HL-60 (cell line): ENCODE results near the gene INPP5J.

Experiments
- GABPA ChIP-seq: IDR thresholded peaks from 2 replicates; pipeline ENCODE4 v1.6.1; 2012; ENCODE audit warnings: low read depth
- POLR2AphosphoS5 ChIP-seq: IDR thresholded peaks from 2 replicates; pipeline ENCODE4 v1.6.1; 2012; ENCODE audit warnings: low read depth
- SPI1 ChIP-seq: IDR thresholded peaks from 2 replicates; pipeline ENCODE4 v1.6.1; 2012; ENCODE audit warnings: low read depth, mild to moderate bottlenecking, borderline replicate concordance
- TF ChIP-seq, protein P1 (sequence below): IDR thresholded peaks from one replicate; pipeline ENCODE4 v1.5.1; 2011; ENCODE audit warnings: low read length, control low read depth, inconsistent platforms; ENCODE audit not compliant: insufficient read depth
- TF ChIP-seq, protein P2 (sequence below): IDR thresholded peaks from 2 replicates; pipeline ENCODE4 v1.6.1; 2012; ENCODE audit warnings: low read depth; ENCODE audit not compliant: insufficient replicate concordance

DNA sequence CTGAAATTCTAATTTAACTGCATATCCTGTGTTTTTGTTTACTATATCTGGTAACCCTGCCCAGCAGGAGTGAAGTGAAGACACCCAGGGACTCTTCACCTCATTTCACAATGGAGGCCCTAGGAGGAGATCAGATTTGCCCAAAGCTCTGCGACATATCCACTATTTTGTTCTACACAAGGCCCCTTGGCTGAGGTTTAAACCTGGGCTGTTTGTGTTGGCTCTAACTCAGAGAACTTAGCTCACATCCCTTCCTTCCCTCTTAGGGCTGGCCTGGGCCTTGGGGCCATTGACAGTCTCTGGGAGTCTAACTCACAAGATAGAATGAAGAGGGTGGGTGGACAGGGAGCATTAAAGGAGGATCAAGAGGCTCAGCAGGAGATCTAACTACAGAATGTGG, 25.7 kb downstream of the INPP5J start:
- TF ChIP-seq, protein P1, sequence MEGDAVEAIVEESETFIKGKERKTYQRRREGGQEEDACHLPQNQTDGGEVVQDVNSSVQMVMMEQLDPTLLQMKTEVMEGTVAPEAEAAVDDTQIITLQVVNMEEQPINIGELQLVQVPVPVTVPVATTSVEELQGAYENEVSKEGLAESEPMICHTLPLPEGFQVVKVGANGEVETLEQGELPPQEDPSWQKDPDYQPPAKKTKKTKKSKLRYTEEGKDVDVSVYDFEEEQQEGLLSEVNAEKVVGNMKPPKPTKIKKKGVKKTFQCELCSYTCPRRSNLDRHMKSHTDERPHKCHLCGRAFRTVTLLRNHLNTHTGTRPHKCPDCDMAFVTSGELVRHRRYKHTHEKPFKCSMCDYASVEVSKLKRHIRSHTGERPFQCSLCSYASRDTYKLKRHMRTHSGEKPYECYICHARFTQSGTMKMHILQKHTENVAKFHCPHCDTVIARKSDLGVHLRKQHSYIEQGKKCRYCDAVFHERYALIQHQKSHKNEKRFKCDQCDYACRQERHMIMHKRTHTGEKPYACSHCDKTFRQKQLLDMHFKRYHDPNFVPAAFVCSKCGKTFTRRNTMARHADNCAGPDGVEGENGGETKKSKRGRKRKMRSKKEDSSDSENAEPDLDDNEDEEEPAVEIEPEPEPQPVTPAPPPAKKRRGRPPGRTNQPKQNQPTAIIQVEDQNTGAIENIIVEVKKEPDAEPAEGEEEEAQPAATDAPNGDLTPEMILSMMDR, result no peak
- TF ChIP-seq, protein P2, sequence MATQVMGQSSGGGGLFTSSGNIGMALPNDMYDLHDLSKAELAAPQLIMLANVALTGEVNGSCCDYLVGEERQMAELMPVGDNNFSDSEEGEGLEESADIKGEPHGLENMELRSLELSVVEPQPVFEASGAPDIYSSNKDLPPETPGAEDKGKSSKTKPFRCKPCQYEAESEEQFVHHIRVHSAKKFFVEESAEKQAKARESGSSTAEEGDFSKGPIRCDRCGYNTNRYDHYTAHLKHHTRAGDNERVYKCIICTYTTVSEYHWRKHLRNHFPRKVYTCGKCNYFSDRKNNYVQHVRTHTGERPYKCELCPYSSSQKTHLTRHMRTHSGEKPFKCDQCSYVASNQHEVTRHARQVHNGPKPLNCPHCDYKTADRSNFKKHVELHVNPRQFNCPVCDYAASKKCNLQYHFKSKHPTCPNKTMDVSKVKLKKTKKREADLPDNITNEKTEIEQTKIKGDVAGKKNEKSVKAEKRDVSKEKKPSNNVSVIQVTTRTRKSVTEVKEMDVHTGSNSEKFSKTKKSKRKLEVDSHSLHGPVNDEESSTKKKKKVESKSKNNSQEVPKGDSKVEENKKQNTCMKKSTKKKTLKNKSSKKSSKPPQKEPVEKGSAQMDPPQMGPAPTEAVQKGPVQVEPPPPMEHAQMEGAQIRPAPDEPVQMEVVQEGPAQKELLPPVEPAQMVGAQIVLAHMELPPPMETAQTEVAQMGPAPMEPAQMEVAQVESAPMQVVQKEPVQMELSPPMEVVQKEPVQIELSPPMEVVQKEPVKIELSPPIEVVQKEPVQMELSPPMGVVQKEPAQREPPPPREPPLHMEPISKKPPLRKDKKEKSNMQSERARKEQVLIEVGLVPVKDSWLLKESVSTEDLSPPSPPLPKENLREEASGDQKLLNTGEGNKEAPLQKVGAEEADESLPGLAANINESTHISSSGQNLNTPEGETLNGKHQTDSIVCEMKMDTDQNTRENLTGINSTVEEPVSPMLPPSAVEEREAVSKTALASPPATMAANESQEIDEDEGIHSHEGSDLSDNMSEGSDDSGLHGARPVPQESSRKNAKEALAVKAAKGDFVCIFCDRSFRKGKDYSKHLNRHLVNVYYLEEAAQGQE, result no peak
- TF ChIP-seq POLR2AphosphoS5 (no peak), SPI1 (no peak), GABPA (no peak)
